K562 (cell line): ENCODE data around the gene ANAPC2. TPM values are rescaled to one million over a fixed set of nuclear protein-coding genes. Genes with fewer than 3 reads are reported as not detected.

Source experiments
- ATAC-seq: fragments of 200-7000 bp; cut with Tn5 transposase; 3 replicates; pipeline ENCODE4 v1.9.1; 2020; ENCODE audit warnings: moderate library complexity
- BruUV-seq: library from RNA; stranded (reverse); fragments of 400-500 nt; replicated peaks from 2 replicates; lab custom pipeline; 2021; lab: Mats Ljungman, UMichigan
- CTCF ChIA-PET: fragments of 300-600 bp; formaldehyde crosslinking; extraction: SDS; loops from one replicate; lab custom pipeline; 2021; ENCODE audit warnings: low intra/inter-chr PET ratio; lab: Yijun Ruan, JAX
- POLR2A ChIA-PET: fragments of 300-600, 350-650 bp; sonication (Branson Sonifier 250); formaldehyde crosslinking; extraction: SDS; loops from one replicate; lab custom pipeline; 2021; ENCODE audit warnings: antibody characterized with exemption, inconsistent platforms; lab: Yijun Ruan, JAX
- DNase-seq, 4 experiments: peaks; one replicate each; pipeline versions ENCODE4 v3.0.0 to v3.0.0-alpha.2; 2011 to 2018; ENCODE audit warnings: low spot score in 3 of 4, mixed read lengths in 3 of 4; ENCODE audit errors: extremely low read depth in 1 of 4
- FAIRE-seq: peaks from 2 replicates; lab custom pipeline; 2011; peaks lifted over from hg19 to GRCh38; lab: Jason Lieb, UNC
- H2AFZ ChIP-seq: 2 replicates; pipeline ENCODE4 v1.6.0; 2011; ENCODE audit warnings: low read depth, low read length, control low read depth, inconsistent platforms
- H3K27ac ChIP-seq: fragments of 200-600 bp; 3 replicates; pipeline ENCODE4 v1.8.0; 2011; ENCODE audit warnings: low read depth, mild to moderate bottlenecking, control low read depth, inconsistent platforms, low read length, moderate library complexity, mixed read lengths; ENCODE audit errors: extremely low read depth
- H3K27me3 ChIP-seq, 2 experiments: fragments of 300-600 bp in 1 of 2; 2 replicates in 1 of 2; 3 replicates in 1 of 2; pipeline versions ENCODE4 v1.6.0 to v1.8.0; 2011; ENCODE audit warnings: inconsistent platforms in 2 of 2, low read length in 2 of 2, mild to moderate bottlenecking in 1 of 2, mixed read lengths in 1 of 2, moderate library complexity in 1 of 2; ENCODE audit not compliant: control insufficient read depth in 2 of 2, insufficient read depth in 2 of 2
- H3K36me3 ChIP-seq: fragments of 300-600 bp; 3 replicates; pipeline ENCODE4 v1.8.0; 2011; ENCODE audit warnings: mild to moderate bottlenecking, low read length, inconsistent platforms; ENCODE audit not compliant: control insufficient read depth, insufficient read depth
- H3K4me1 ChIP-seq, 2 experiments: fragments of 200-600 bp in 1 of 2; replicated peaks in 1 of 2; 2 replicates in 1 of 2; 3 replicates in 1 of 2; pipeline versions ENCODE4 v1.5.1 to v1.8.0; 2011; ENCODE audit warnings: inconsistent platforms in 2 of 2, low read length in 2 of 2, mild to moderate bottlenecking in 1 of 2, mixed read lengths in 1 of 2, moderate library complexity in 1 of 2; ENCODE audit not compliant: control insufficient read depth in 2 of 2, insufficient read depth in 2 of 2
- H3K4me2 ChIP-seq: 2 replicates; pipeline ENCODE4 v1.6.1; 2011; ENCODE audit warnings: low read length, control low read depth, inconsistent platforms, mixed read lengths; ENCODE audit not compliant: insufficient read depth
- H3K4me3 ChIP-seq: fragments of 200-600 bp; sonication (generic), shearing (Covaris generic); 2 replicates; pipeline ENCODE4 v1.5.1; 2016; ENCODE audit warnings: control low read depth, inconsistent platforms
- H3K79me2 ChIP-seq: fragments of 200-600 bp; 3 replicates; pipeline ENCODE4 v1.8.0; 2011; ENCODE audit warnings: low read length, inconsistent platforms; ENCODE audit not compliant: control insufficient read depth, insufficient read depth
- H3K9ac ChIP-seq, 2 experiments: 2 replicates each; pipeline versions ENCODE4 v1.6.0 to v1.6.1; 2011; ENCODE audit warnings: low read depth in 2 of 2, low read length in 2 of 2, control low read depth in 1 of 2, inconsistent platforms in 1 of 2, mild to moderate bottlenecking in 1 of 2, mixed read lengths in 1 of 2; ENCODE audit not compliant: insufficient read depth in 1 of 2
- H3K9me1 ChIP-seq: one replicate; pipeline ENCODE4 v1.6.0; 2011; ENCODE audit warnings: inconsistent platforms, mild to moderate bottlenecking, low read length, moderate library complexity; ENCODE audit not compliant: control insufficient read depth, insufficient read depth
- H3K9me3 ChIP-seq: replicated peaks from 2 replicates; pipeline ENCODE4 v1.5.1; 2011; ENCODE audit warnings: low read depth, low read length, inconsistent platforms; ENCODE audit not compliant: control insufficient read depth, insufficient read depth
- H4K20me1 ChIP-seq: replicated peaks from 2 replicates; pipeline ENCODE4 v1.6.1; 2011; ENCODE audit warnings: low read length, inconsistent platforms, mixed read lengths; ENCODE audit not compliant: control insufficient read depth, insufficient read depth
- BRCA1 ChIP-seq, 2 experiments: fragments of 450-650 bp in 1 of 2; sonication (generic) in 1 of 2; formaldehyde crosslinking in 1 of 2; IDR thresholded peaks; 2 replicates each; pipeline versions ENCODE4 v1.5.0 to v1.6.1; 2017 to 2020; ENCODE audit warnings: mild to moderate bottlenecking in 1 of 2, missing genetic modification reagents in 1 of 2
- CBX5 ChIP-seq: IDR thresholded peaks from 2 replicates; pipeline ENCODE4 v1.6.1; 2014; ENCODE audit warnings: low read depth, borderline replicate concordance
- FOSL1 ChIP-seq: fragments of 200-800 bp; sonication (Bioruptor generic); conservative IDR thresholded peaks from 2 replicates; pipeline ENCODE4 v1.6.1; 2016; ENCODE audit warnings: missing genetic modification characterization, missing compliant biosample characterization
- FOXA1 ChIP-seq: fragments of 450-650 bp; IDR thresholded peaks from 2 replicates; pipeline ENCODE4 v1.6.1; 2016; ENCODE audit warnings: mild to moderate bottlenecking, borderline replicate concordance
- HMBOX1 ChIP-seq: sonication (generic); IDR thresholded peaks from 2 replicates; pipeline ENCODE4 v1.6.1; 2016
- HNRNPL ChIP-seq: fragments of 200-400 bp; formaldehyde crosslinking; IDR thresholded peaks from 2 replicates; pipeline ENCODE4 v1.6.1; 2017; ENCODE audit warnings: low read depth, mild to moderate bottlenecking, low read length
- LEF1 ChIP-seq: fragments of 450-650 bp; IDR thresholded peaks from 2 replicates; pipeline ENCODE4 v1.6.1; 2016; ENCODE audit warnings: mild to moderate bottlenecking
- NR2C1 ChIP-seq, 2 experiments: fragments of 450-650 bp; IDR thresholded peaks; 2 replicates each; pipeline ENCODE4 v1.6.1; 2017; ENCODE audit warnings: mild to moderate bottlenecking in 2 of 2, antibody characterized with exemption in 1 of 2, inconsistent platforms in 1 of 2, missing compliant biosample characterization in 1 of 2, missing genetic modification characterization in 1 of 2
- PHF21A ChIP-seq: fragments of 450-650 bp; IDR thresholded peaks from 2 replicates; pipeline ENCODE4 v1.6.1; 2017; ENCODE audit warnings: low read depth, borderline replicate concordance
- SREBF1 ChIP-seq: fragments of 150-350 bp; IDR thresholded peaks from 2 replicates; pipeline ENCODE4 v1.6.1; 2014; ENCODE audit warnings: antibody characterized with exemption, low read depth, low read length, borderline replicate concordance
- ZNF175 ChIP-seq: fragments of 200-800 bp; sonication (Bioruptor generic); IDR thresholded peaks from 2 replicates; pipeline ENCODE4 v1.6.1; 2016; ENCODE audit warnings: low read depth, mild to moderate bottlenecking, missing genetic modification characterization, missing compliant biosample characterization
- WGBS: fragments of 100-300 bp; shearing (Covaris generic); methylation state at CpG from one replicate; pipeline ENCODE4 v1.1.6; 2016; ENCODE audit warnings: low coverage, mixed read lengths; ENCODE audit not compliant: insufficient coverage; ENCODE audit errors: missing lambda C conversion rate; 5-methylcytosine and 5-hydroxymethylcytosine counted together
- in situ Hi-C: fragments of 300-500 bp; cut with MboI; formaldehyde crosslinking; loops from 4 replicates; pipeline ENCODE4 v1.15.0; 2018; ENCODE audit warnings: inconsistent platforms, mixed read lengths
- intact Hi-C: fragments of 100-400 bp; cut with micrococcal nuclease; formaldehyde crosslinking; loops from 2 replicates; pipeline ENCODE4 v1.14.2; 2022
- polyA plus RNA-seq, 8 experiments: library from polyadenylated mRNA; depleted of rRNA in 4 of 8; stranded (reverse) in 5 of 8; unstranded in 3 of 8; fragments of >200 nt; fragmentation: Nextera tagmentation in 2 of 8; fragmentation: Illumina TruSeq in 1 of 8; extraction: Ambion mirVana in 2 of 8; extraction: Trizol in 1 of 8; gene quantifications; 2 replicates each; pipeline versions ENCODE4 v1.2.1 to v1.2.3, GENCODE V29; 2011 to 2014; ENCODE audit warnings: inconsistent platforms in 1 of 8, missing spikeins in 1 of 8
- total RNA-seq, 7 experiments: library from RNA; depleted of rRNA in 6 of 7; stranded (reverse); fragments of >200 nt in 6 of 7; fragmentation: Illumina TruSeq in 2 of 7; extraction: Trizol in 2 of 7; gene quantifications; 2 replicates each; pipeline versions ENCODE4 v1.2.1 to v1.2.3, GENCODE V29; 2011 to 2021; ENCODE audit warnings: low replicate concordance in 1 of 7
- TF ChIP-seq, protein P1 (sequence below): sonication (generic); formaldehyde crosslinking; IDR thresholded peaks from 2 replicates; pipeline ENCODE4 v1.8.1; 2023; ENCODE audit warnings: missing genetic modification reagents, mild to moderate bottlenecking, borderline replicate concordance
- TF ChIP-seq, protein P2 (sequence below): sonication (generic); formaldehyde crosslinking; IDR thresholded peaks from 2 replicates; pipeline ENCODE4 v1.8.1; 2023; ENCODE audit warnings: mild to moderate bottlenecking, missing genetic modification reagents

ANAPC2 gene
- total and polyA plus RNA-seq, 9 of the 15 experiments (the other 6 are each of a cell fraction or from before 2014, with no cell fraction given): 0.11 to 56.5 (median 17.1) TPM; not detected in 1

DNA sequence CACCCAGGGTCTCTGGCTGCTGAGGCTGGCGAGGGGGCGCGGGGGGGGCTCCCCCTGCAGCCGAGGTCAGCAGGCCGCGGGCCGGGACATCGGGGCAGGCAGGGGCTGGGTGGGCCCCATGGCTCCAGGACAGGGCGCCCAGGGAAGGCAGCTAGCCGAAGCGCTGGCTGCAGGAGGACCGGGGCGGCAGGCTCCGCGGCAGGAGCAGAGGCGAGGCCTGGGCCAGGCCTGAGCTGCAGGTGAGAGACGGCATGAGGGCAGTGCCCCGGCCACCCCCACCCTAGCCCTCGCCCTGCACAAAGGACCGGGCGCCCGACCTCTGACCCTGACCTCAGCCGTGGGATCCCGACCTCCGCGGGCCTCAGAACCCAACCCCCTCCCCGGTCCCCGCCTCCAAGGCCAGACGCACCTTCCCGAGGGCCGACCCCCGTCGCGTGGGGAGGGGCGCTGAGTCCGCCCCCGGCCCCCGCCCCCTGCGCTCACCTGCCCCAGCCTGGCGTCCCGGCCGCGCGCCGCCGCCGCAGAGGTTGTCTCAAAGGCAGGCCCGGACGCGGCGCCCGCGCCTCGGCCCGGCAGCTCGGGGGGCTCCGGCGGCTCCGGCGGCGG lies 33.2 kb upstream of the ANAPC2 start:
- Histone ChIP-seq H3K79me2 (peaks cover 18% of the 10 kb centered on the region; the same call in 2 of the 3 replicates), H3K9ac (peak overlapping the region in 1 of 2 experiments; percentile 33; a peak in 1 of 4 replicates), H2AFZ (no peak overlapping the region), H3K4me3 (peak overlapping the region; percentile 11; the same call in 1 of the 2 replicates), H3K36me3 (peaks cover 11% of the 10 kb centered on the region; the same call in 1 of the 3 replicates), H3K4me1 (peaks cover 34 to 95% of the 10 kb centered on the region in 2 experiments), H3K4me2 (no peak overlapping the region), H3K9me1 (no peaks in the 10 kb centered on the region), H3K27ac (no peak overlapping the region), H3K9me3 (no peaks in the 10 kb centered on the region), H4K20me1 (no peaks in the 10 kb centered on the region), H3K27me3 (no peaks in the 10 kb centered on the region)
- WGBS: 60% methylated on average over 1 of the region's 61 CpGs
- CTCF ChIA-PET: no interaction called here
- no TSS peak for BruUV-seq
- POLR2A ChIA-PET: interaction anchor here (0.9 to 1.7 kb wide), 4 partner anchors 17 to 33 kb away, joined by 3 to 7 read pairs (median 4); partner anchors contain the start of genes ANAPC2 and SSNA1
- intact Hi-C loops (no loop called here), in situ Hi-C loops (no loop called here)
- FAIRE-seq (no peak), ATAC-seq (no peak), DNase-seq (peak in 1 of 4 experiments; percentile 23)
- TF ChIP-seq FOSL1 (tag) (no peak), CBX5 (no peak), HMBOX1 (no peak), NR2C1 (IDR thresholded peaks at IDR 0.05) (peak; percentile 27; the same call in 1 of the 2 replicates), NR2C1 (tag; IDR thresholded peaks at IDR 0.05) (peak; percentile 48; the same call in 1 of the 2 replicates), HNRNPL (peak; percentile 77; the same call in 1 of the 2 replicates), SREBF1 (no peak), PHF21A (no peak), BRCA1 (IDR thresholded peaks at IDR 0.05) (no peak), BRCA1 (CRISPR knock-in tag; IDR thresholded peaks at IDR 0.05) (no peak), ZNF175 (CRISPR knock-in tag) (no peak), FOXA1 (no peak), LEF1 (no peak)
- TF ChIP-seq, protein P1, sequence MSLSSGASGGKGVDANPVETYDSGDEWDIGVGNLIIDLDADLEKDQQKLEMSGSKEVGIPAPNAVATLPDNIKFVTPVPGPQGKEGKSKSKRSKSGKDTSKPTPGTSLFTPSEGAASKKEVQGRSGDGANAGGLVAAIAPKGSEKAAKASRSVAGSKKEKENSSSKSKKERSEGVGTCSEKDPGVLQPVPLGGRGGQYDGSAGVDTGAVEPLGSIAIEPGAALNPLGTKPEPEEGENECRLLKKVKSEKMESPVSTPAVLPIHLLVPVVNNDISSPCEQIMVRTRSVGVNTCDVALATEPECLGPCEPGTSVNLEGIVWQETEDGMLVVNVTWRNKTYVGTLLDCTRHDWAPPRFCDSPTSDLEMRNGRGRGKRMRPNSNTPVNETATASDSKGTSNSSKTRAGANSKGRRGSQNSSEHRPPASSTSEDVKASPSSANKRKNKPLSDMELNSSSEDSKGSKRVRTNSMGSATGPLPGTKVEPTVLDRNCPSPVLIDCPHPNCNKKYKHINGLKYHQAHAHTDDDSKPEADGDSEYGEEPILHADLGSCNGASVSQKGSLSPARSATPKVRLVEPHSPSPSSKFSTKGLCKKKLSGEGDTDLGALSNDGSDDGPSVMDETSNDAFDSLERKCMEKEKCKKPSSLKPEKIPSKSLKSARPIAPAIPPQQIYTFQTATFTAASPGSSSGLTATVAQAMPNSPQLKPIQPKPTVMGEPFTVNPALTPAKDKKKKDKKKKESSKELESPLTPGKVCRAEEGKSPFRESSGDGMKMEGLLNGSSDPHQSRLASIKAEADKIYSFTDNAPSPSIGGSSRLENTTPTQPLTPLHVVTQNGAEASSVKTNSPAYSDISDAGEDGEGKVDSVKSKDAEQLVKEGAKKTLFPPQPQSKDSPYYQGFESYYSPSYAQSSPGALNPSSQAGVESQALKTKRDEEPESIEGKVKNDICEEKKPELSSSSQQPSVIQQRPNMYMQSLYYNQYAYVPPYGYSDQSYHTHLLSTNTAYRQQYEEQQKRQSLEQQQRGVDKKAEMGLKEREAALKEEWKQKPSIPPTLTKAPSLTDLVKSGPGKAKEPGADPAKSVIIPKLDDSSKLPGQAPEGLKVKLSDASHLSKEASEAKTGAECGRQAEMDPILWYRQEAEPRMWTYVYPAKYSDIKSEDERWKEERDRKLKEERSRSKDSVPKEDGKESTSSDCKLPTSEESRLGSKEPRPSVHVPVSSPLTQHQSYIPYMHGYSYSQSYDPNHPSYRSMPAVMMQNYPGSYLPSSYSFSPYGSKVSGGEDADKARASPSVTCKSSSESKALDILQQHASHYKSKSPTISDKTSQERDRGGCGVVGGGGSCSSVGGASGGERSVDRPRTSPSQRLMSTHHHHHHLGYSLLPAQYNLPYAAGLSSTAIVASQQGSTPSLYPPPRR (CRISPR knock-in tag): no peak
- TF ChIP-seq, protein P2, sequence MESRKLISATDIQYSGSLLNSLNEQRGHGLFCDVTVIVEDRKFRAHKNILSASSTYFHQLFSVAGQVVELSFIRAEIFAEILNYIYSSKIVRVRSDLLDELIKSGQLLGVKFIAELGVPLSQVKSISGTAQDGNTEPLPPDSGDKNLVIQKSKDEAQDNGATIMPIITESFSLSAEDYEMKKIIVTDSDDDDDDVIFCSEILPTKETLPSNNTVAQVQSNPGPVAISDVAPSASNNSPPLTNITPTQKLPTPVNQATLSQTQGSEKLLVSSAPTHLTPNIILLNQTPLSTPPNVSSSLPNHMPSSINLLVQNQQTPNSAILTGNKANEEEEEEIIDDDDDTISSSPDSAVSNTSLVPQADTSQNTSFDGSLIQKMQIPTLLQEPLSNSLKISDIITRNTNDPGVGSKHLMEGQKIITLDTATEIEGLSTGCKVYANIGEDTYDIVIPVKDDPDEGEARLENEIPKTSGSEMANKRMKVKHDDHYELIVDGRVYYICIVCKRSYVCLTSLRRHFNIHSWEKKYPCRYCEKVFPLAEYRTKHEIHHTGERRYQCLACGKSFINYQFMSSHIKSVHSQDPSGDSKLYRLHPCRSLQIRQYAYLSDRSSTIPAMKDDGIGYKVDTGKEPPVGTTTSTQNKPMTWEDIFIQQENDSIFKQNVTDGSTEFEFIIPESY (CRISPR knock-in tag): peak; percentile 32; the same call in 1 of the 2 replicates
